Measurements from ENCODE around the gene HSPA9. TPM values are rescaled to one million over a fixed set of nuclear protein-coding genes. Genes with fewer than 3 reads are reported as not detected.

HSPA9 gene
- total and polyA plus RNA-seq, 10 of the 15 experiments (the other 5 are each of a cell fraction or from before 2014, with no cell fraction given) = 145 to 455 (median 343) TPM

DNA sequence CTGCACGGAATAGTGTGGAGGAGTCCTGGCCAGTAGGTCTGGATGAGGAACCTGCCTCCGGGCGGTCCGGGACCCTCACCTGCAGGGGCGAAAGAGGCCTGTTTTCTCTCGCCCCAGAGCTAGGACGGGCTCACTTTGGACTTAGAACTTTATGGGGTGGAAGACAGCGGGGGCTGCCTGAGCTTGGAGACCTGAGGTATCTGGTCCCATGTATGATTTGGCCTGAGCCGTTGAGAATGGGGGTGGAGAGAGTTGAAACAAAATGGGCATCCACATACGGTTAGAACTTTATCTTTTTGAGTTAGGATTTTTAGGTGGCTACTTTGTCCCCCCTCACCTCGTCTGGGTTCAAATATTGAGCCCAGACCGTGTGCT is 31.5 kb downstream of the HSPA9 start (continued):
- TF ChIP-seq LARP7 (IDR thresholded peaks at IDR 0.05) = 0 out of 2 replicates have a peak, but pooled peaks have one; percentile 77
- no peak for TF ChIP-seq SPI1 (IDR thresholded peaks at IDR 0.05; ENCODE audit: borderline replicate concordance, insufficient read depth, low read depth, low read length)
- no peak for TF ChIP-seq SREBF2 (IDR thresholded peaks at IDR 0.05; ENCODE audit: low read length)
- TF ChIP-seq NRF1 (conservative IDR thresholded peaks at IDR 0.05; ENCODE audit: low read depth, low read length) = no peak
- TF ChIP-seq DPF2 (IDR thresholded peaks at IDR 0.05) = peak; percentile 25; the same call in 1 of the 2 replicates
- TF ChIP-seq ZNF217 (IDR thresholded peaks at IDR 0.05) = no peak
- 0 out of 2 replicates have a peak, but pooled peaks have one; percentile 38 for TF ChIP-seq CHD1 (IDR thresholded peaks at IDR 0.05; ENCODE audit: low read depth, low read length)
- TF ChIP-seq, protein P1, sequence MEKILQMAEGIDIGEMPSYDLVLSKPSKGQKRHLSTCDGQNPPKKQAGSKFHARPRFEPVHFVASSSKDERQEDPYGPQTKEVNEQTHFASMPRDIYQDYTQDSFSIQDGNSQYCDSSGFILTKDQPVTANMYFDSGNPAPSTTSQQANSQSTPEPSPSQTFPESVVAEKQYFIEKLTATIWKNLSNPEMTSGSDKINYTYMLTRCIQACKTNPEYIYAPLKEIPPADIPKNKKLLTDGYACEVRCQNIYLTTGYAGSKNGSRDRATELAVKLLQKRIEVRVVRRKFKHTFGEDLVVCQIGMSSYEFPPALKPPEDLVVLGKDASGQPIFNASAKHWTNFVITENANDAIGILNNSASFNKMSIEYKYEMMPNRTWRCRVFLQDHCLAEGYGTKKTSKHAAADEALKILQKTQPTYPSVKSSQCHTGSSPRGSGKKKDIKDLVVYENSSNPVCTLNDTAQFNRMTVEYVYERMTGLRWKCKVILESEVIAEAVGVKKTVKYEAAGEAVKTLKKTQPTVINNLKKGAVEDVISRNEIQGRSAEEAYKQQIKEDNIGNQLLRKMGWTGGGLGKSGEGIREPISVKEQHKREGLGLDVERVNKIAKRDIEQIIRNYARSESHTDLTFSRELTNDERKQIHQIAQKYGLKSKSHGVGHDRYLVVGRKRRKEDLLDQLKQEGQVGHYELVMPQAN (conservative IDR thresholded peaks at IDR 0.05) = 0 out of 2 replicates have a peak, but pooled peaks have one; percentile 31
- TF ChIP-seq, protein P2, sequence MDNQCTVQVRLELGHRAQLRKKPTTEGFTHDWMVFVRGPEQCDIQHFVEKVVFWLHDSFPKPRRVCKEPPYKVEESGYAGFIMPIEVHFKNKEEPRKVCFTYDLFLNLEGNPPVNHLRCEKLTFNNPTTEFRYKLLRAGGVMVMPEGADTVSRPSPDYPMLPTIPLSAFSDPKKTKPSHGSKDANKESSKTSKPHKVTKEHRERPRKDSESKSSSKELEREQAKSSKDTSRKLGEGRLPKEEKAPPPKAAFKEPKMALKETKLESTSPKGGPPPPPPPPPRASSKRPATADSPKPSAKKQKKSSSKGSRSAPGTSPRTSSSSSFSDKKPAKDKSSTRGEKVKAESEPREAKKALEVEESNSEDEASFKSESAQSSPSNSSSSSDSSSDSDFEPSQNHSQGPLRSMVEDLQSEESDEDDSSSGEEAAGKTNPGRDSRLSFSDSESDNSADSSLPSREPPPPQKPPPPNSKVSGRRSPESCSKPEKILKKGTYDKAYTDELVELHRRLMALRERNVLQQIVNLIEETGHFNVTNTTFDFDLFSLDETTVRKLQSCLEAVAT (IDR thresholded peaks at IDR 0.05) = peak; percentile 62; the same call in 1 of the 2 replicates
- no peak; the same call in 1 of the 2 replicates for TF ChIP-seq POLR2A (IDR thresholded peaks at IDR 0.05; ENCODE audit: low read depth, low read length)
- TF ChIP-seq, protein P3, sequence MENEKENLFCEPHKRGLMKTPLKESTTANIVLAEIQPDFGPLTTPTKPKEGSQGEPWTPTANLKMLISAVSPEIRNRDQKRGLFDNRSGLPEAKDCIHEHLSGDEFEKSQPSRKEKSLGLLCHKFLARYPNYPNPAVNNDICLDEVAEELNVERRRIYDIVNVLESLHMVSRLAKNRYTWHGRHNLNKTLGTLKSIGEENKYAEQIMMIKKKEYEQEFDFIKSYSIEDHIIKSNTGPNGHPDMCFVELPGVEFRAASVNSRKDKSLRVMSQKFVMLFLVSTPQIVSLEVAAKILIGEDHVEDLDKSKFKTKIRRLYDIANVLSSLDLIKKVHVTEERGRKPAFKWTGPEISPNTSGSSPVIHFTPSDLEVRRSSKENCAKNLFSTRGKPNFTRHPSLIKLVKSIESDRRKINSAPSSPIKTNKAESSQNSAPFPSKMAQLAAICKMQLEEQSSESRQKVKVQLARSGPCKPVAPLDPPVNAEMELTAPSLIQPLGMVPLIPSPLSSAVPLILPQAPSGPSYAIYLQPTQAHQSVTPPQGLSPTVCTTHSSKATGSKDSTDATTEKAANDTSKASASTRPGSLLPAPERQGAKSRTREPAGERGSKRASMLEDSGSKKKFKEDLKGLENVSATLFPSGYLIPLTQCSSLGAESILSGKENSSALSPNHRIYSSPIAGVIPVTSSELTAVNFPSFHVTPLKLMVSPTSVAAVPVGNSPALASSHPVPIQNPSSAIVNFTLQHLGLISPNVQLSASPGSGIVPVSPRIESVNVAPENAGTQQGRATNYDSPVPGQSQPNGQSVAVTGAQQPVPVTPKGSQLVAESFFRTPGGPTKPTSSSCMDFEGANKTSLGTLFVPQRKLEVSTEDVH (IDR thresholded peaks at IDR 0.05; ENCODE audit: low read depth, partially characterized antibody) = no peak
- TF ChIP-seq TCF3 (IDR thresholded peaks at IDR 0.05; ENCODE audit: borderline replicate concordance, insufficient read depth, low read depth, low read length) = peak; percentile 23; the same call in 1 of the 2 replicates
- 0 out of 2 replicates have a peak, but pooled peaks have one; percentile 4 for TF ChIP-seq MTA2 (IDR thresholded peaks at IDR 0.05; ENCODE audit: low read depth)
- peak; percentile 53; the same call in 1 of the 2 replicates for TF ChIP-seq CBFB (IDR thresholded peaks at IDR 0.05; ENCODE audit: low read depth)
- no peak for TF ChIP-seq RAD51 (IDR thresholded peaks at IDR 0.05)
- no peak for TF ChIP-seq SMAD1 (IDR thresholded peaks at IDR 0.05; ENCODE audit: low read depth, partially characterized antibody)
- no peak for TF ChIP-seq TAF1 (IDR thresholded peaks at IDR 0.05; ENCODE audit: borderline replicate concordance, low read depth, low read length)
- TF ChIP-seq CREB1 (IDR thresholded peaks at IDR 0.05; ENCODE audit: low read depth) = no peak
- no peak for TF ChIP-seq NR2C2 (IDR thresholded peaks at IDR 0.05; ENCODE audit: borderline replicate concordance, control insufficient read depth, insufficient read length, low read depth)
- TF ChIP-seq ZNF207 (IDR thresholded peaks at IDR 0.05; ENCODE audit: borderline replicate concordance) = 0 out of 2 replicates have a peak, but pooled peaks have one; percentile 40
- TF ChIP-seq SMARCA5 (IDR thresholded peaks at IDR 0.05) = 0 out of 2 replicates have a peak, but pooled peaks have one; percentile 44
